AG09309 (cell line): ENCODE data around the gene ZNHIT2.
A peak's percentile ranks its signal among the peaks of the same experiment; 100 is the strongest.

Experiments
- DNase-seq: peaks from one replicate; pipeline ENCODE4 v3.0.0-alpha.2; 2010; ENCODE audit warnings: low read depth
- H3K4me3 ChIP-seq: 2 replicates; pipeline ENCODE4 v1.5.1; 2011; ENCODE audit warnings: mild to moderate bottlenecking, low read depth, low read length, moderate library complexity; ENCODE audit not compliant: control insufficient read depth
- CTCF ChIP-seq: IDR thresholded peaks from 2 replicates; pipeline ENCODE4 v1.5.1; 2011; ENCODE audit warnings: mild to moderate bottlenecking, low read depth, low read length, inconsistent platforms; ENCODE audit not compliant: insufficient read depth, control insufficient read depth; ENCODE audit errors: missing control alignments

Gene ZNHIT2

GRCh38 chr11:65087827-65088226 lies 29.7 kb downstream of the ZNHIT2 start:
- TF ChIP-seq CTCF = no peak
- no peak overlapping the region for H3K4me3 ChIP-seq
- DNase-seq = no peak

- no peak for DNase-seq
- H3K4me3 ChIP-seq = no peak overlapping the region
- TF ChIP-seq CTCF = no peak
Observed at GRCh38 chr11:65087216-65087615, 30.3 kb downstream of the ZNHIT2 start.

DNA sequence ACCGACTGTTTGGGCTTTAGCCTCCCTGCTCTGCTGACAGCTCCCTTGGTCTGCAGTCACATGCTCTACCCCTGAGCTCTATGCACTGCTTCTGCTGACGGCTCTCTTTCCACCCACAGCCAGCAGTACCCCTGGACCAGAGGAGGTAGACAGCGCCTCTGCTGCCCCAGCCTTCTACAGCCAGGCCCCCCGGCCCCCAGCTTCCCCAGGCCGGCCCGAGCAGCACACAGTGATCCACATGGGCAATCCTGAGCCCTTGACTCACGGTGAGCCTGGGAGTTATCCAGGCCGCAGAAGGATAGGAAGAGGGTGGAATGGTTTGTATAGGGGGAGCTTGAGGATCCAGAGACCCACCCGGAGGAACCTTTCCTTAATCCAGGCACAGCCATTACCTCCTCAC lies 30.7 kb downstream of the ZNHIT2 start:
- TF ChIP-seq CTCF = no peak
- no peak for DNase-seq

DNA sequence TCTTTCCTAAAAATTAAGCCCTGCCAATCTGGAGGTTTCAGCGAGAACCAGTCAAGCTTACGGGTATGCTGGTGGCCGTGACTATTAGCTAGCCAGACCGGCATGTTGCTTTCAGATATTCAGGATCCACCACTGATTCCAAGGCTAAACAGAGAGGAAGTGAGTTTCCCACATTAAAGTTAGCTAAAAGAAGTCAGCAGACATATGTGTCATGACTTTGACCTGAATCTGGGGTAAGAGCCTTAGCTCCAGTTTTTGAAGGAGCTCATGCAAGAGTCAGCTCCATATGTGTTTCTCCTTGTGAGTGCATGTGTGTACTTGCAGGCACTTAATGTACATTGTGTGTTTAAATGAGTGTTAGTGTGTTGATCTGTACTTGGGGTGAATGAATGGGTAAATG lies 32.1 kb downstream of the ZNHIT2 start:
- TF ChIP-seq CTCF = no peak
- no peak for DNase-seq
- H3K4me3 ChIP-seq = no peak overlapping the region

More for the DNA sequence above, 30.7 kb downstream of the ZNHIT2 start:
- H3K4me3 ChIP-seq = no peak overlapping the region

- H3K4me3 ChIP-seq = peak overlapping the region; percentile 84
- no peak for TF ChIP-seq CTCF
- DNase-seq = no peak
Observed at GRCh38 chr11:65084598-65085375, 32.7 kb downstream of the ZNHIT2 start.

DNA sequence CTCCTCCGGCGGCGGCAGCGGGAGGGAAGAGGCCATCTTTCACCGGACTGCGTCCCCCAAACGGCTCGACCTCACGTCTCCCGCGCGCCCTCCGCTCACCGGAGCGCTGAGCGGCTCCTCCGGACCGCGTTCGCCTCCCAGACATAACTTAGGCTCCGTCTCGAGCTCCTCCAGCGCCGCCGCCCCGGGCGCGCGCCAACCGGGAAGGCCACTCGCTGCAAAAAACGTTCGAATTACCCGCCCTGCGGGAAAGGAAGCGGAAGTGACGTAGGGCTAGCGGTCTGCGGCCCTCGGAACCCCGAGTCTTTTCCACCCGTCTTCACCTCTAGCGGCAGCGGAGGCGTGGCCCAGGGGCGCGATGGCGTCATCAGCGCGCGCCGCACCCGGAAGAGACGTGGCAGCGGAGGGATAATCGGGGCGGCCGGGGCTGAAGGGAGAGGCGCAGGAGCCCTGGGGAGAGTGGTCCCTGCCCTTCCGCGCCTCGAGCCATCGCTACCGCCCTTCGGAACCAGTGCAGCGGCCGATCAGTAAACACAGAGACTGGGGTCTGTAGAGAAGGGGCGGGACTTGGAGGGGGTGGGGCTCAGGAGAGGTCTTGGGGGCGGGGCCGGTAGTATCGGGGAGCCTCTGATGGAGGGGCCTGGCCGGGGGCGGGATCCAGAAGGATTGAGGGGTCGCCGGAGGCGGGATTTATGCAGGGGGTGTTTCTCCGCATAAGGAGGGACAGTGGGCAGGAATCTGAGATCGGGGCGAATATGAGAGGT lies 33.5 kb downstream of the ZNHIT2 start, which contains the start of the genes CDCA5 and ZFPL1:
CDCA5 (minus strand) TSS at position 207 of the 764 bp plus-strand sequence; CDS start at position 145, 62 bp downstream.
ZFPL1 (plus strand) TSS at position 389 of the 764 bp plus-strand sequence. CDS start 477 bp downstream, outside the sequence.
- peak within 1 kb of the TSS; percentile 84 for H3K4me3 ChIP-seq
- DNase-seq = peak; percentile 75
- no peak for TF ChIP-seq CTCF
